Heart left ventricle (tissue), 13 donors: ENCODE measurements around the gene H19.

Experiments used
- CTCF ChIP-seq, 12 donors: fragments of 200-600 bp; sonication (generic) in 4 of 12; IDR thresholded peaks; one replicate each; pipeline versions ENCODE4 v1.5.0 to v1.8.0; 2018 to 2022; ENCODE audit warnings: antibody characterized with exemption in 12 of 12, mild to moderate bottlenecking in 5 of 12
- POLR2A ChIP-seq, 2 donors: fragments of 450-650 bp; IDR thresholded peaks; one replicate each; pipeline ENCODE4 v1.6.1; 2017; ENCODE audit warnings: antibody characterized with exemption in 2 of 2, mild to moderate bottlenecking in 2 of 2, moderate library complexity in 2 of 2
- donor health status: ischemic (EF 13 %, LVEDD 7.1; RV severe dilation, severe dysfunction).
- donor health status: DM: no; HTN: yes; CAD: no.
- donor health status: DM: no; HTN: no; CAD: no.
- donor health status: ischemic (EF 25% LVEDD 6.9; RV normal size, moderate dysfunction).
- donor health status: ischemic (EF 25% LVEDD 5.7; RV mildly dilated, moderate dysfunction).
- donor health status: ischemic (EF 35%, LVEDD 5.7; RV mildly dilated, moderate dysfunction).
- donor health status: nonischemic (EF 11% LVEDD 7.7; RV severe dilation, severe dysfunction).
- donor health status: DM: yes; HTN: yes; CAD: no.
- donor health status: PGD.
- donor health status: ischemic (EF 29% LVEDD 5.4; RV normal size, mild dysfunction).
- donor health status: nonischemic (EF 23%, LVEDD 6.1; RV moderate dilation, normal function).

- TF ChIP-seq CTCF (IDR thresholded peaks at IDR 0.05) (no peak), POLR2A (IDR thresholded peaks at IDR 0.05) (no peak)
Observed at GRCh38 chr11:1990872-1991578, 6.6 kb downstream of the H19 start.
